Measurements from ENCODE around the gene ENOSF1.
"Not testable (repeated sequence)": the region's sequence is repeated elsewhere in the genome, so short reads cannot be mapped to it uniquely, and the experiment has no call there.

ENOSF1 gene

GRCh38 chr18:741931-742512, 29.6 kb upstream of the ENOSF1 start:
- peak; percentile 63 for TF ChIP-seq CTCF (IDR thresholded peaks at IDR 0.05; ENCODE audit: extremely low read depth, insufficient read depth, missing control alignments)
- DNase-seq (ENCODE audit: low spot score), result peak; percentile 66
- in situ Hi-C loops (cut with MboI; ENCODE audit: low pct_unique_long_range_greater_than_20kb, low sequenced_read_pairs, unreplicated experiment), result loop anchor here (10.0 kb wide), 1 partner anchor 83 kb away; no protein-coding TSS in a partner anchor

GRCh38 chr18:732371-732770, 19.9 kb upstream of the ENOSF1 start:
- in situ Hi-C loops (cut with MboI; ENCODE audit: low pct_unique_long_range_greater_than_20kb, low sequenced_read_pairs, unreplicated experiment), result no loop called here
- TF ChIP-seq CTCF (IDR thresholded peaks at IDR 0.05; ENCODE audit: extremely low read depth, insufficient read depth, missing control alignments), result no peak
- DNase-seq (ENCODE audit: low spot score), result no peak

- in situ Hi-C loops (cut with MboI; ENCODE audit: low pct_unique_long_range_greater_than_20kb, low sequenced_read_pairs, unreplicated experiment), result no loop called here
- TF ChIP-seq CTCF (IDR thresholded peaks at IDR 0.05; ENCODE audit: extremely low read depth, insufficient read depth, missing control alignments), result no peak
- no peak for DNase-seq (ENCODE audit: low spot score)
These were observed 18.8 kb upstream of the ENOSF1 start for GRCh38 chr18:731185-731584.

GRCh38 chr18:730692-731091, 18.3 kb upstream of the ENOSF1 start:
- TF ChIP-seq CTCF (IDR thresholded peaks at IDR 0.05; ENCODE audit: extremely low read depth, insufficient read depth, missing control alignments), result no peak
- DNase-seq (ENCODE audit: low spot score), result no peak
- in situ Hi-C loops (cut with MboI; ENCODE audit: low pct_unique_long_range_greater_than_20kb, low sequenced_read_pairs, unreplicated experiment), result no loop called here

GRCh38 chr18:730120-730519, 17.7 kb upstream of the ENOSF1 start:
- DNase-seq (ENCODE audit: low spot score); in situ Hi-C loops (cut with MboI; ENCODE audit: low pct_unique_long_range_greater_than_20kb, low sequenced_read_pairs, unreplicated experiment): not testable (repeated sequence)

GRCh38 chr18:725646-726045, 13.2 kb upstream of the ENOSF1 start:
- in situ Hi-C loops (cut with MboI; ENCODE audit: low pct_unique_long_range_greater_than_20kb, low sequenced_read_pairs, unreplicated experiment), result no loop called here
- TF ChIP-seq CTCF (IDR thresholded peaks at IDR 0.05; ENCODE audit: extremely low read depth, insufficient read depth, missing control alignments), result no peak
- no peak for DNase-seq (ENCODE audit: low spot score)

GRCh38 chr18:723541-724080, 11.2 kb upstream of the ENOSF1 start:
- no peak for DNase-seq (ENCODE audit: low spot score)
- in situ Hi-C loops (cut with MboI; ENCODE audit: low pct_unique_long_range_greater_than_20kb, low sequenced_read_pairs, unreplicated experiment), result no loop called here
- TF ChIP-seq CTCF (IDR thresholded peaks at IDR 0.05; ENCODE audit: extremely low read depth, insufficient read depth, missing control alignments), result no peak
